ENCODE results near the gene SAMD7. TPM values are rescaled to one million over a fixed set of nuclear protein-coding genes. Genes with fewer than 3 reads are reported as not detected.

Gene SAMD7
- total RNA-seq, 1 donor from 2014 or later = not detected

- no peak for DNase-seq (ENCODE audit: low spot score)
Observed at GRCh38 chr3:169965562-169966427, 54.4 kb downstream of the SAMD7 start.

- peak; percentile 98 for DNase-seq (ENCODE audit: low spot score)
Observed at GRCh38 chr3:169966428-169966950, 55.1 kb downstream of the SAMD7 start, which contains the start of gene SEC62. Gene SEC62 (plus strand): TSS chr3:169966807. CDS start chr3:169966823, 16 bp downstream.

GRCh38 chr3:169966951-169967915 lies 55.9 kb downstream of the SAMD7 start:
- no peak for DNase-seq (ENCODE audit: low spot score)

GRCh38 chr3:169968224-169968885 lies 57.0 kb downstream of the SAMD7 start:
- DNase-seq (ENCODE audit: low spot score) = no peak

- DNase-seq (ENCODE audit: low spot score) = no peak
Observed at GRCh38 chr3:169969174-169970095, 58.1 kb downstream of the SAMD7 start.

- no peak for DNase-seq (ENCODE audit: low spot score)
Observed at GRCh38 chr3:169970847-169971246, 59.5 kb downstream of the SAMD7 start.

GRCh38 chr3:169971522-169971921 lies 60.1 kb downstream of the SAMD7 start:
- DNase-seq (ENCODE audit: low spot score) = no peak

GRCh38 chr3:169980055-169980454 lies 68.7 kb downstream of the SAMD7 start:
- no peak for DNase-seq (ENCODE audit: low spot score)

GRCh38 chr3:169984292-169984691 lies 72.9 kb downstream of the SAMD7 start:
- DNase-seq (ENCODE audit: low spot score) = no peak

Other genes starting within 250 kb of the SAMD7 start
- 21.7 TPM for gene MECOM, start 247.9 kb upstream of the SAMD7 start, total RNA-seq
- 9.8 TPM for gene TERC, start 146.5 kb upstream of the SAMD7 start, total RNA-seq
- gene ACTRT3, start 142.0 kb upstream of the SAMD7 start, total RNA-seq = 3.7 TPM
- gene MYNN, start 138.2 kb upstream of the SAMD7 start, total RNA-seq = 12.7 TPM
- gene LRRIQ4, start 98.7 kb upstream of the SAMD7 start, total RNA-seq = not detected
- 3.4 TPM for gene LRRC34, start 98.7 kb upstream of the SAMD7 start, total RNA-seq
- gene LRRC31, start 41.6 kb upstream of the SAMD7 start, total RNA-seq = not detected
- gene SEC62, start 55.2 kb downstream of the SAMD7 start, total RNA-seq = 158 TPM
- 6.4 TPM for gene GPR160, start 126.4 kb downstream of the SAMD7 start, total RNA-seq